Gastrocnemius medialis (tissue), 4 donors: ENCODE measurements around the gene ZC3H12D.

ENCODE experiments used
- CTCF ChIP-seq, 5 experiments: fragments of 450-650 bp in 3 of 5; fragments of 200-600 bp in 2 of 5; sonication (generic) in 2 of 5; IDR thresholded peaks in 4 of 5; conservative IDR thresholded peaks in 1 of 5; 1 replicate in 4 of 5; 2 replicates in 1 of 5; pipeline ENCODE4 v1.5.1; 2016 to 2019; ENCODE audit warnings: antibody characterized with exemption in 5 of 5, mild to moderate bottlenecking in 3 of 5, moderate library complexity in 3 of 5
- POLR2A ChIP-seq, 2 donors: fragments of 450-650 bp; IDR thresholded peaks; one replicate each; pipeline ENCODE4 v1.6.1; 2017; ENCODE audit warnings: antibody characterized with exemption in 2 of 2, mild to moderate bottlenecking in 2 of 2, moderate library complexity in 2 of 2

- TF ChIP-seq CTCF (IDR thresholded peaks at IDR 0.05 in 4 of 5, conservative IDR thresholded peaks at IDR 0.05 in 1 of 5) = no peak
- TF ChIP-seq POLR2A (IDR thresholded peaks at IDR 0.05) = no peak
These were observed 34.0 kb downstream of the ZC3H12D start for GRCh38 chr6:149450679-149451375.
